CD4-positive, alpha-beta T cell treated with Interleukin-6 for 4 hours (primary cell): ENCODE measurements around the gene POLDIP2.

Source experiments
- DNase-seq: peaks from one replicate; pipeline ENCODE4 v3.0.0-alpha.2; 2020; ENCODE audit warnings: mixed read lengths

POLDIP2 gene

GRCh38 chr17:28357061-28357900 is at the start of gene POLDIP2:
Gene POLDIP2 (minus strand): TSS chr17:28357527. CDS start chr17:28357448, 79 bp downstream.
- DNase-seq: peak; percentile 95

GRCh38 chr17:28406473-28406814 is 49.1 kb upstream of the POLDIP2 start:
- DNase-seq: no peak

GRCh38 chr17:28405632-28406472 is 48.5 kb upstream of the POLDIP2 start, which contains the start of gene SLC46A1:
Gene SLC46A1 (minus strand): TSS chr17:28406212. CDS start chr17:28406114, 98 bp downstream.
- DNase-seq: peak; percentile 56

- no peak for DNase-seq
These were observed 47.7 kb upstream of the POLDIP2 start for GRCh38 chr17:28404812-28405570.

GRCh38 chr17:28404461-28404811 is 47.1 kb upstream of the POLDIP2 start:
- DNase-seq: no peak

- no peak for DNase-seq
These were observed 46.7 kb upstream of the POLDIP2 start for GRCh38 chr17:28404007-28404406.

GRCh38 chr17:28402844-28403243 is 45.5 kb upstream of the POLDIP2 start:
- DNase-seq: no peak

GRCh38 chr17:28402224-28402630 is 44.9 kb upstream of the POLDIP2 start:
- DNase-seq: no peak

- no peak for DNase-seq
These were observed 42.5 kb upstream of the POLDIP2 start for GRCh38 chr17:28399808-28400207.

GRCh38 chr17:28398280-28398981 is 41.1 kb upstream of the POLDIP2 start:
- DNase-seq: no peak

GRCh38 chr17:28397687-28398279 is 40.5 kb upstream of the POLDIP2 start:
- no peak for DNase-seq

GRCh38 chr17:28397275-28397674 is 39.9 kb upstream of the POLDIP2 start:
- DNase-seq: no peak

GRCh38 chr17:28396635-28397239 is 39.4 kb upstream of the POLDIP2 start:
- no peak for DNase-seq

- no peak for DNase-seq
These were observed 38.6 kb upstream of the POLDIP2 start for GRCh38 chr17:28395968-28396367.

- no peak for DNase-seq
These were observed 38.1 kb upstream of the POLDIP2 start for GRCh38 chr17:28395426-28395825.

- no peak for DNase-seq
These were observed 37.2 kb upstream of the POLDIP2 start for GRCh38 chr17:28394337-28395116.

GRCh38 chr17:28392491-28392890 is 35.2 kb upstream of the POLDIP2 start:
- no peak for DNase-seq

- DNase-seq: no peak
These were observed 34.1 kb upstream of the POLDIP2 start for GRCh38 chr17:28391401-28391800.

GRCh38 chr17:28390984-28391383 is 33.7 kb upstream of the POLDIP2 start:
- no peak for DNase-seq

GRCh38 chr17:28390563-28390962 is 33.2 kb upstream of the POLDIP2 start:
- no peak for DNase-seq

- DNase-seq: no peak
These were observed 32.8 kb upstream of the POLDIP2 start for GRCh38 chr17:28390141-28390540.
